ENCODE results near the gene OLFM2.

OLFM2 gene

GRCh38 chr19:9906475-9907087 is 29.7 kb downstream of the OLFM2 start:
- DNase-seq (ENCODE audit: low read depth), result no peak

GRCh38 chr19:9903336-9903735 is 33.0 kb downstream of the OLFM2 start:
- DNase-seq (ENCODE audit: low read depth), result no peak

DNA sequence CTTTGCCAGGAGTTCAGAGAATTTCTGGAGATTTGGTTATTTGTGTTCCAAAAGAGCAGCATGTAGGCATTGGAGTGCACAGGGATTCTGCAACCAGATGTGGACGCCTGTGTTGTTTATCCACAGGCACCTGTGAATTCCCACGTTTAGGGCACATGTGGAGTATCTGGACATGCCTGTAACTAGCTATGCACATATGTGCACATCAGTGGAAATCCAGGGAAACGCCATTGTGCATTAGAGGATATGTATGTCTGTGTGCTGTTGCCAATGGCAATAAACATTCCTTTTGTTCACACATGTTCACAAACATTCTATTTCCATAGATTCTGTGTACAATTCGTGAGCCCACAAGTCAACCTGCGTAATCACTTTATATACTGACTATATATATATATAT is 34.7 kb downstream of the OLFM2 start:
- no peak for DNase-seq (ENCODE audit: low read depth)

DNA sequence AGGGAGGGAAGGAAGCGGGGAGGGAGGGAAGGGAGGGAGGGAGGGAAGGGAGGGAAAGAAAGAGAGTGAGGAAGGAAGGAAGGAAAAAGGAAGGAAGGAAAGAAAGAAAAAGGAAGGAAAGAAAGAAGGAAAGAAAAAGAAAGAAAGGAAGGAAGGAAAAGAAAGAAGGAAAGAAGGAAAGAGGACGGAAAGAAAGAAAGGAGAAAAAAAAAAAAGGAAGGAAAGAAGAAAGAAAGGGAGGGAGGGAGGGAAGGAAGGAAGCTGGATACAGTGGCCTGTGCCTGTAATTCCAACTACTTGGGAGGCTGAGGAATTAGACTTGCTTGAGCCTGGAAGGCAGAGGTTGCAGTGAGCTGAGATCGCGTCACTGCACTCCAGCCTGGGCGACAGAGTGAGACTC is 35.3 kb downstream of the OLFM2 start:
- DNase-seq (ENCODE audit: low read depth), result no peak

DNA sequence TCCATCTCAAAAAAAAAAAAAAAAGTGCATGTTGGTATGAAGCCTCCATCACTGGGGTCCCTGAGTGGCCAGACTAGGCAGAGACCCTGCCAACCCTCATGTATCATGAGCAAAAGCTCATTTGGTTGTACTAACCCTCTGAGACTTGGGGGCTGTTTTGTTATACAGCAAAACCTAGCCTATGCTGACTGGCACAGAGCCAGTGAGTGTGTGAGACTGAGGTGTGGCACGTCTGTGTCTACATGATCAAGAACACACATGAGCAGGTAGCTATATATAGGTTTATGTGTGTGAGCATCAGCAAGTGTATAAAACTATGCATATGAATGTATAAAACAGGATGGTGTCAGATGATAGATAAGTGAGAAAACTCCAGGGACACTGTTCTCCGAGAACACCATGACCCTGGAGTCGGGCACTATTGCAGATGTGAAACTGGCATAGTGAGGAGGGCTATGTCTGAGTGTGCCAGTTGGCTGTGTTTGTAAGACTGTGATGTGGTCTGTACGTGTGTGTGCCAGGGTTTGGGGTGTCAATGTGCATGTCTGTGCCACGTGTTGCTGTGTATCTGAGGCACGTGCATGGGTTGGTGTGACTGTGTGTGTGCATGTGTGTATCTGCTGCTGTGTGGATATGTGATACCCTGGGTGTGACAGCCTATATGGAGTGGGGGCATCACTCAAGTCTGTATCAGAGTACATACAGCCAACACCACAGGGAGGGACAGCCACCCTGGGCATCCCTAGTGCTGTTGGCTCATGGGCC is 44.5 kb downstream of the OLFM2 start:
- DNase-seq (ENCODE audit: low read depth), result no peak

DNA sequence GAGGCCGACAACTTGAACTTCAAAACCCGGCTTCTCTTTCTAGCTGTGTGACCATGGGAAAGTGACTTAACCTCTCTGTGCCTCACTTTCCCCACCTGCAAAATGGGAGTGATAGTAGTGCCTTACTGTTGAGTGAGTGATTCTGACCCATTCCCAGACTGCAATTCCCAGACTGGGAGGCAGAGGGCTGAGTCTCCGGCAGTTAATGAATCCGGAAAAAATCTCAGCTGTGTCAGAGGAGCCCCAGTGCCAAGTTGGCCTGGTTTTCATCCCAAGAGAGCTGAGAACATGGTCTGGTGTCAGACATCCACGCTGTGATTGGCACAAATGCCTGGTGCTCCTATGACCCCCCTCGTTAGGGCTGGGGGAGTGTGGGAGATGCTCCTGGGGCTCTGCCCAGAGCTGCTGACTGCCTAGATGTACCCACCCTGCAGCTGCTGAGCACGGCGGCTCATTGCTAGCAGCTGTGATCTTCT is 51.2 kb downstream of the OLFM2 start:
- DNase-seq (ENCODE audit: low read depth), result no peak

DNA sequence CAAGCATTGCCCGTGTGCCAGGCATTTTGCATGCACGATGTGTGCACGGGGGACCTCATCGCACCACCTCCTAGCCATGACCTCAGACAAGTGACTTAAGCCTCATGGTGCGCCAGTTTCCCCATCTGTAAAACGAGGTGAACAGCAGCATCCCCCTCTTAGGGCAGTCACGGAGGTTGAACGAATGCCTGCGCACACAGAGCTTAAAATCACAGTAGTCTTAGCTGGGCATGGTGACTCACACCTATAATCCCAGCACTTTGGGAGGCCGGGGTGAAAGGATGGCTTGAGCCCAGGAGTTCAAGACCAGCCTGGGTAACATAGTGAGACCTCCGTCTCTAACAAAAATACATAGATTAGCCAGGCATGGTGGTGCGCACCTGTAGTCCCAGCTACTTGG is 52.6 kb downstream of the OLFM2 start:
- no peak for DNase-seq (ENCODE audit: low read depth)

GRCh38 chr19:9883231-9883758 is 53.0 kb downstream of the OLFM2 start:
- DNase-seq (ENCODE audit: low read depth), result no peak

GRCh38 chr19:9881720-9882119 is 54.6 kb downstream of the OLFM2 start:
- no peak for DNase-seq (ENCODE audit: low read depth)

- DNase-seq (ENCODE audit: low read depth), result no peak
These were observed 57.7 kb downstream of the OLFM2 start for GRCh38 chr19:9878511-9879196.

DNA sequence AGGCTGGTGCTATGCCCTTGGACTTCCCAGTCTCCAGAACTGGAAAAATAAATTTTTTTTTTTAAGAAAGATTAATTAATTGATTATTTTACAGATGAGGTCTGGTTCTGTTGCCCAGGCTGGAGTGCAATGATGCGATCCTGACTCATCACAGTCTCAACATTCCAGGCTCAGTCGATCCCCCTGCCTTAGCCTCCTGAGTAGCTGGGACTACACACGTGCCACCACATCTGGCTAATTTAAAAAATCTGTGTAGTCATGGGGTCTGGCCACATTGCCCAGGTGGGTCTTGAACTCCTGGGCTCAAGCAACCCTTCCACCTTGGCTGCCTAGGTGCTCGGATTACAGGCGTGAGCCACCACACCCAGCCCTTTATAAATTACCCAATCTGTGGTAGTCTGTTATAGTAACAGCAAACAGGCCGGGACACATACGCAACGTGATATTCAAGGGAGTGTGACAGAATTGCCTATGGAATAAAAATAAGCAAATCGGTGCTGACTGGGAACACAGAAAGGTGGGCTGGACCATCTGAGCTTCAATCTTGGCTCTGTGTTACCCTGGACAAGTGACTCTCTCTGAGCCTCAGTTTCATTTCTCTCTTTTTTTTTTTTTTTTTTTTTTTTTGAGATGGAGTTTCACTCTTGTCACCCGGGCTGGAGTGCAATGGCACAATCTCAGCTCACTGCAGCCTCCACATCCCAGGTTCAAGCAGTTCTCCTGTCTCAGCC is 58.4 kb downstream of the OLFM2 start:
- peak; percentile 80 for DNase-seq (ENCODE audit: low read depth)

- DNase-seq (ENCODE audit: low read depth), result no peak
These were observed 60.5 kb downstream of the OLFM2 start for GRCh38 chr19:9875796-9876195.

DNA sequence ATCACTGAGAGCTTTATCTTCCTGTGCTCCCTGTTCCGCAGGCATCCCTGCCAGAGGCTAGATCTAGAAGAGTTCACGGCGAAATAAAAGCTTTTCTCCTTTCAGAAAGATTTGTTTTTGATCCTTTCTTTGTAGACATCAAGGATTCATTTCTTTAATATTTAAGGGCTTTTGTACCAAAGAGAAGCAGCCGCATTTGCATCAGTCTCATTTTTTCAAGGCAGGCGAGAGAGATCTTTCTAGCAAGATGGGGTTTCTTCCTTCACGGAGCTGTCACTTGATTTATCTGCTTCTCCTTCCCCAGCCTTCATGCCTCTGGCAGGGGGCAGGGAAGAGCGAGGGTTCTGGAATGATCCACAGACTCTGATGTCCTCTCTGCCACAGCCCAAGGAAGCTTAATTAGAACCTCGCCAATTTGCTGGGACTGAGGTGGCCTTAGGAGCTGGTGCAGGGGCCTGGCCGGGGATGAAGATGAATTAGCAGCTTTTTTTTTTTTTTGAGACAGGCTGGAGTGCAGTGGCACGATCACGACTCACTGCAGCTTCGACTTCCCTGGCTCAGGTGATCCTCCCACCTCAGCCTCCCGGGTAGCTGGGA is 61.2 kb downstream of the OLFM2 start:
- DNase-seq (ENCODE audit: low read depth), result no peak

GRCh38 chr19:9872618-9873242 is 63.6 kb downstream of the OLFM2 start:
- DNase-seq (ENCODE audit: low read depth), result no peak

DNA sequence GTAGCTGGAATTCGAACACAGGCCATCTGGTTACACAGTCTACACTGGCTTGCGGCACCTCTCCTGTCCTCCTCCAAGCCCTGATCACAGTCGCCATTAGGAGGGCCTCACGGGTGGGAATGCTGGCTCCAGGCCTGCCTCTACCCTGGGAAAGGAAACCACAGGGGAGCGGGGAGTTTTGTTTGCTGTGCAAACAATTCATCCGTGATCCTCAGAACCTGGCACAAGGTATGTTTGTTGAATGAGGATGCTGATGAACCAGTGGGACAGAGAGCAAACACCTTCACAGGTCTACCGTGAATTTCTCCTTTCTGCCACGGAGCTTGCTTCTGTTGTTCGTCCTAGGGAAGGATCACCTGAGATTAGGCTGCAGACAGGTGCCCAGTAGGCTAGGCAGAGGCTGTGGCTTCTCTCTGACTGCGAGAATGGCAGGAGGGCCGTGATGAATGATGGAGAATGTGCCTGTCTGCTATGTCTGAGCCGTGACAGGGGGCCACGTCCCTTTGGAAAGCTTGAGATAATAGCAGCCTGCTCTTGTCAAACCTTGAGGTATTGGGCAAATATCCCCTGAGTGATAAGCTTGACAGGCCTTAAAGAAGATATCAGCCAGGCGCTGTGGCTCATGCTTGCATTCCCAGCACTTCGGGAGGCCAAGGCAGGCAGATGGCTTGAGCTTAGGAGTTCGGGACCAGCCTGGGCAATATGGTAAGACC is 64.5 kb downstream of the OLFM2 start:
- DNase-seq (ENCODE audit: low read depth), result no peak

DNA sequence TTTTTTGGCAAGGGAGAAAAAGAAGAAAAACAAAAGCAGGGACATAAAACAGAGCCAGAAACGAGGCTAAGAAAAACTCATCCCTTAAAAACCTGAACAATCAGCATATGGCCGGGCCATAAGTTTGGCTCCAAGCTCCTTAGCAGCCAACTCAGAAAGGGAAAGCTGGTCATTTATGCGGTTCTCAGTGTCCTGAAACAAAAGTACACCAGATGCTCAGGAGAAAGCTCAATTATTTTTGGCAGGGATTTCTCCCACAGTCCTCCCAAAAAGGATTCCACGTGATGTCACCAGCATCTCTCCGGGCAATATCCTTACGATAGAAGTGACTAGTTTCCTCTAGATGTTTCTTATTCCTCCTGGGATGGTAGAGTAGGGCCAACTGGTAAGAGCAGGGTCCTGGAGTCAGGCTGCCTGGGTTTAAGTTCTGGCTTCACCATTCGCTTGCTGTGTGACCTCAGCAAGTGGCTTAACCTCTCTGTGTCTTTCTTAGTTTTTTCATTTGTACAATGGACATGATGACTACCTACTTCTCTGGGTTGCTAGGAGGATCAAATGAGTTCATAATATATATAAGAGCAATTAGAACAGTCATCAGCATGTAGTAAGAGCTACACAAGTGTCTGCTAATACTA is 67.2 kb downstream of the OLFM2 start:
- DNase-seq (ENCODE audit: low read depth), result no peak

DNA sequence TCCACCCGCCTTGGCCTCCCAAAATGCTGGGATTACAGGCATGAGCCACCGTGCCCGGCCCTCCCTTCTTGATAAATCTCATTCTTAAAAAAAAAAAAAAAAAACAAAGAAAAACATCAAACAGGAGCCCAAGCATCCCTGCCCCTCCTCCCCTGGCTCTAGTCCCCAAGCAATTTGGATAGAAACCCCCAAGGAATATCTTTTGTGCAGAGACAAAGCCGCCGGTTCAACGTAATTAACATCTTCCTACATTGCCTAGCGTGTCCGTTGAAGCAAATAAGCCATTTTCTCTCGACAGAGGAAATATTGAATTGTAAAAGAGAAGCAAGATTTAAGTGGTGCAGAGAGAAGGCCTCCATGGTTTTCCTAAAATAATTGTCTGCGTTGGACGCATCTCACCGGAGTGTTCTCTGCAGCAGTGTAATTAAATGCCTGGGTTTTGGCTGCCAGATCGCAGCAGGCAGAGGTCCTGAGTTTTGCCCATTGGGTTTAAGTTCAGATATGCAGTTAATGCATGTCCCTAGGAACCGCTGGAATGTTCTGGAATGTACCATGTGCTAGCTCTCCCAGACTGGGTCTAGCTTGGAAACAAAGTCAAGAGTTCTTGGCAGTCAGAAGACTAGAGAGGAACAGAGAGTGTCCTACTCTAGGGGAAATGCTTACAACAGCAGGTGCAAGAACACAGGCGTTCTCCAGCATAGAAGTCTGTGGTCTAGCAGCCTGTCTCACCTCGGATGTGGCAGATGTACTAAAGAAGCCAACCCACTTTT is 70.4 kb downstream of the OLFM2 start:
- no peak for DNase-seq (ENCODE audit: low read depth)

DNA sequence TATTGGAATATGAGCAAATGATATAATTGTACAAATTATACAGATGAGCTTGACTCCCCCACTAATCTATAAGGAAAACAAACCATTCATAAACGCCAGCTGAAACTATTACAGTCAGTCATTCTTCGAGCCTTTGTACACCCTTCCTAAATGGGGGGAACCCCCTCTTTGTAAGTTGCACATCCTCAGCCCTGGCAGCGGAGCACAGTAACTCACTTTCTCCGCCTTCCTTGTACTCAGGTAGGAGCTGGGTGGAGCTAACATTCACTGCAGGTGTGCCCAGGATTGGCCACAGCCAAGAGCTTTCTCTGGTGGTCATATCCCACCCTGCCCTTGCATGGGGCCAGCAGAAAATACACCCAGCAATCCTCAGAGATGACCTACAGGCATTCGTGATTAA is 72.6 kb downstream of the OLFM2 start:
- no peak for DNase-seq (ENCODE audit: low read depth)

- no peak for DNase-seq (ENCODE audit: low read depth)
These were observed 73.4 kb downstream of the OLFM2 start for GRCh38 chr19:9862938-9863337.

Measured in HS-5 (cell line).